Stimulated activated CD4-positive, alpha-beta T cell treated with anti-CD3 and anti-CD28 coated beads, TNF-alpha, amount 100 ng/mL, for 1 hour (primary cell): ENCODE data around the gene ANXA6.

Experiments used
- DNase-seq, 3 donors: peaks; one replicate each; pipeline ENCODE4 v3.0.0-alpha.2; 2020; ENCODE audit warnings: low read depth in 3 of 3, low spot score in 1 of 3

The ANXA6 gene

DNA sequence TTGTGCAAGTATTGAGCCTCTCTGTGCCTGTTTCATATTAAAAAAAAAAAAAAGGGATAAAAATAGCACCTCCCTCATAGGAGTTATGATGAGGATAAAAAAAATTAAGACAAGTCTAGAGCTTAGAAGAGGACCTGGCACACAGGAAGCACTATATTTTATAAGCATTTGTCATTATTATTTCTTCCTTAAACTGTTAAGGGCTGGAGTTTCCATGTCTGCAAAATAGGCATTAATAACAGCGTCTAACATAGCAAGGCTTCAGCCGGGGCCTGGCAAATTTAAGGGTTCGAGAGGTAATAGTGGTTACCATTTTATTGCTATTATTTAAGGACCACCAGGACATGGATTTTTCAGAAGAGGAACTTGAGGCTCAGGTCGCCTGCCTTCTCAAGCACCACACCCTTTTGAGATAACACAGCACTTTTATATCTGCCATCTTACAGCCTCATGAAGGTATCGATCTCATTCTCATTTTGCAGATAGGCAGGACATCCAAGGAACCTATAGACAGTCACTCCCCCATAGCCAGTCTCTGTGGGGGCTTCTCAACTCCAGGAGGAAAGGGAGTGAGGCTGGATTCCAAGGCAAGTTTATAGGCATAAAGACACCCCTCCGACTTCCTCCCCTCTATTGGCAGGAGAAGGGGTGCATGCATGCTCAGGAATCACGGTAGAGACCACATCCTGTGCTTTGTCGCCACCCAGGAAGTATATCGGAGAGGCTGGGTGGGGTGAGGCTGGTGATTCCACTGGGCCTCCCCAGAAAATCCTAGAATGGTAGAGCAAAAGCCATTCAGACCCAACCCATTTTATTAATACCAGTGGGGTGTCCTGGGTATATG lies 2.4 kb downstream of the ANXA6 start:
- peak in 1 of 3 donors; percentile 23 for DNase-seq

DNA sequence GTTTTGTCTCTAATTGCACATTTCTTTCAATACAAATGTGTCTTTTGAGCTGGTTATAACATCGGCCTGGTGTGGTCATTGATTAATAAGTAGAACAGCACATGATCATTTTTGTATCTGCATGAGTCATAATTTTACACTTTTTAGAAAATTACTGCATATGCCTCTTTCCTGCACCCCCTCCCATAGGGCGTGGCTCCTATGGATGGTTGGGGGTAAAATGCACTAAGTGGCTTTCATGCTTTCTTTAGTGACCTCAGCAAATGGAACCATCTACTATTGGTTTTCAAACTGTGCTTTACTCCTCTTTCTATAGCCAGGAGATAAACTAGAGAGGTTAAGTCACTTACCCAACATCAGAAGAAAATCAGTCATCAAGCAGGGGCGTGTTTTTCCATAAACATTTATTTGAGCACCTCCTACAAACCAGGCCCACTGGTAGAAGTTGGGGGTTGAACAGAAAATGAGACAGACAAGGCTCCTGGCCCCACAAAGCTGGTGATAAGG lies 3.8 kb downstream of the ANXA6 start:
- no peak for DNase-seq

DNA sequence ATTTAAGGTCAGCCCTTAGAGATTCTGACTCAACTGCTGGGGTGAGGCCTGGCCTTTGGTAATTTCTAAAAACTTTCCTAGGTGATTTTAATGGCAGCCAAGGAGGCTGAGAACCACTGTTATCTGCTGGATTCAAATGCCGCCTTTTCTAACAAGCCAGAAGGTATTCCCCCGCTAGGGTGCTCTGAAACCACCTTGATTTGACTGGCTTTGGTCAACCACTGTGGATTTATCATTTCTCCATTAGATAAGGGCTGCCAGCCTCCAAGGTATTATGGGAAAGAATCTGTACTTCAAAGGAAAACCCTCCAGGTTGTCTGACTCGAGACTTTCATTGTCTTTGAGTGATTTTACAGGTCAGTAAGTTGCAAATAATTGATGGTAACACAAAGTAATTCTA lies 4.3 kb downstream of the ANXA6 start:
- no peak for DNase-seq

DNA sequence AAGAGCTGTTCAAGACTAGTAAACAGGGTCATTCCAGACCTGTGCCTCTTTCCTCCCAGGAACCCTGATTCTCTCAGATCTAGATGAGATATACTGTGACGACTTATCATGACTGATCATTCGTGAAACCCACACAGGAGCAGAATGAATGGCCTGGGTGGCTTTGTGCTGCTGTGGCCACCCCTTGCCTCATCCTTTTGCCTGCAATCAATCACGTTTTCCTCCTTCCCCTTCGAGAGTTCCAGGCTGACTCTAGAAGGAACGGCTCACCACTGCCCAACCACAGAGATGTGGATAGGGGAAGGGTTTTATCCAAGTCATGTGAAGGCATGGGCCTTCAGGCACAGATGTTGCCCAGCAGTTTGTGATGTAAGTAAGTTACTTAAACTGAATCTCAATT lies 5.8 kb downstream of the ANXA6 start:
- no peak for DNase-seq

- DNase-seq = no peak
Observed at GRCh38 chr5:151151263-151151660, 6.3 kb downstream of the ANXA6 start.

GRCh38 chr5:151150471-151151262 lies 6.9 kb downstream of the ANXA6 start:
- peak in 2 of 3 donors; percentile 44 to 51 for DNase-seq

GRCh38 chr5:151148583-151148982 lies 9.0 kb downstream of the ANXA6 start:
- no peak for DNase-seq

- DNase-seq = no peak
Observed at GRCh38 chr5:151147033-151147432, 10.5 kb downstream of the ANXA6 start.

DNA sequence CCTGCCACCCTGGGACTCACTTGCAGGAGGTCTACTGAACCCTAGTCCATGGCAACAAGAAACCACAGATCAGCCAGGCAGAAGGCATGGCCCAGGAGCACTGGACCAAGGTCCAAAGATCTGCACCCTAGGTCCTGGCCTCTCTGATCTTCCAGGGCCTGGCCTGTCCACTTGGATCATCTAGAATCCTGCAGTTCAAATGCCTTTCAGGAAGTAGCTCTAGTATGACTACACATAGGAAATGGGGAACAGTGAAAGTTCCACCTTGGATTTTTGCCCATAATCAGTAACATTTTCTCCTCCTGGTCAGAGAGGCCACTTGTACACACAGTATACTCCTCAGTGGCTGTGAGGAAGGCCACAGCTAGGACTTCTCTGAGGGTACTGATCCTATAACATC lies 11.5 kb downstream of the ANXA6 start:
- no peak for DNase-seq

GRCh38 chr5:151144922-151145321 lies 12.7 kb downstream of the ANXA6 start:
- DNase-seq = no peak

DNA sequence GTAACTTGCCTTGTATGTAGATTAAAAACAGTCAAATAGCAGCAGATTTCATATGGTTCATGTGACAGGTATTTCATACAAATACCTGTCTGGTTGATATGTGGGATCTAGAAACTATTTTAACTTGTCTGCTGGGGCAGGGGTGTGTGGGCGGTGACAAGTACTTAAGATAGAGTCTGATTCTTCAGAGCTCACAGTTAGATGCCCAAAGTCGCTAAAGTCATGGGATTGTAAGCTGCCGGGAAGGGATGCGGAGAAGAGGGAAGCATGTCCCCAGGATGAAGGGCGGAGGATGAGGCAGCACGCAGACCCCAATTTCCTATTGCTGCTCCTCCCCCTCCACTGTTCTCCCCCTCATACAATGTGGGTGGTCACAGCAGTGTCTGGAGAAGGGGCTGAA lies 13.3 kb downstream of the ANXA6 start:
- DNase-seq = no peak

- DNase-seq = no peak
Observed at GRCh38 chr5:151143645-151144044, 13.9 kb downstream of the ANXA6 start.

- no peak for DNase-seq
Observed at GRCh38 chr5:151142933-151143332, 14.6 kb downstream of the ANXA6 start.

DNA sequence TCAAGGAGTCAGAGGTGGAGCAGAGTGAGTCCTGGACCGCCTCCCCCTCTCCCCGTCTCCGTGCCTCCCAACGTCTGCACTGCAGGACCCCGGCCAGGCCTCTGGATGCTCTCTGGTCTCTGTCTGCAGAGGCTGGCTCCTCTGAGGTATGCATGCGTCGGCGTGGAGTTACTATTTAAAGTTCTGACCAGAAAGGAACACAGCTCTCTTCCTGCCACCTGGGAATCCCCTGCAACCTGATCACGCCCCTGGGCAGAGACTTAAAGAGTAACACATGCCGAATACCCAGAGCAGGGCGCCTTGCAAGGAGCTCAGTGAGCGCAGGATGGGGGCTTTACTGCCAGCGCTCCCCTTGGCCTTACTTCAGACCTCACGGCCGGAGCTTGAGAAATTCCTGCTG lies 16.0 kb downstream of the ANXA6 start:
- DNase-seq = peak in 2 of 3 donors; percentile 31 to 35

DNA sequence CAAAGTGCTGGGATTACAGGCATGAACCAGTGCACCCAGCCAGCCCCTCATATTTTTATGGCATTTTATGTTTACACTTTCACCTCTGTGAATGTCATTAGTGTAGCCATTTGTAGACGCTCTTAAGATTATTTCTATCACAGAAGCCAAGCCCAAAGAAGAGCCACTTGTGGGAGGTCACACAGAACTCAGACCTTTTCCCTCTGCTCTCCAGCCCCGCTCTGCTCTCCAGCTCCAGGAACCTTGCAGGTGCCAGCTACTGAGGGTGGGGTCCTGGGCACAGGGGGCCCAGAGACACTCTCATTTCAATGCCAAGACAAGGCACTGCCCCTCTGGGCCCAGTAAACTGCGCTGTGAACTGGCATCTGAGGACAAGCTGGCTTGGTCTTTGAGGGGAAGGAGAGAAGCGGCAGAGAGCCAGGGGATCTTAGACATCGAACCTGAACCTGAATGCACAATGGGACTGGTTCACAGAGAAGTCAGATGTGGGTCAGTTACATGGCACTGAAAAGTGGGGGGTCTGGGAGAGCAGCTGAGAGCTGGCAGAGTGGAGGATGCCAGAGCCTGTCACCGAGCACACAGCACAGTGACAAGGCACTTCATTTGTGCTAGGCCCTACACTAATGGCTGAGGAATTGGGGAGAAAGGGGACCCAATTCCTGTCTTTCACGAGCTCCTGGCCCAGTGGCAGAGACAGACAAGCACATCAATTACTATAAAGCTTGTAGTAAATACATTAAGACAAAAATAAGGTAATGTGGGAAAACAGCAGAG lies 16.7 kb downstream of the ANXA6 start:
- DNase-seq = no peak

GRCh38 chr5:151139646-151140045 lies 17.9 kb downstream of the ANXA6 start:
- no peak for DNase-seq

DNA sequence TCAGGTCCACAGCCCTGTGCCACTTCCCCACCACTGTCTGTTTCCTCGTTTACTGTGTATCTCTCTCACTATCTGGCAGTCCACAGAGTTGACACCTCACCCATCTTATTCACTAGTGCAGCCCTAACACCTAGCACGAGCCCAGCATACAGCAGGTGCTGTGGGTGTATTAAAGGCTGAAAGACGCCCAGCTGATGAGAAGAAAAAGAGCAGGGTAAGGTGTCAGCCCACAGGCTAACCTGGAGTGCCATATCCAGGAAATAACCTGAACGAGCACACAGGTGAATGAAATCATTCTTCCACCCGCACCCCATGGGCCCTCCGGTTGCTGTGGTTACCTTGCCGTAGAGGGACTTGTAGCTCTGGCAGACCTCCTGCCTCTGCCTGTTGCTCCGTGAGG lies 18.6 kb downstream of the ANXA6 start:
- DNase-seq = no peak

GRCh38 chr5:151138114-151138513 lies 19.5 kb downstream of the ANXA6 start:
- DNase-seq = no peak

GRCh38 chr5:151137067-151137825 lies 20.3 kb downstream of the ANXA6 start:
- no peak for DNase-seq

DNA sequence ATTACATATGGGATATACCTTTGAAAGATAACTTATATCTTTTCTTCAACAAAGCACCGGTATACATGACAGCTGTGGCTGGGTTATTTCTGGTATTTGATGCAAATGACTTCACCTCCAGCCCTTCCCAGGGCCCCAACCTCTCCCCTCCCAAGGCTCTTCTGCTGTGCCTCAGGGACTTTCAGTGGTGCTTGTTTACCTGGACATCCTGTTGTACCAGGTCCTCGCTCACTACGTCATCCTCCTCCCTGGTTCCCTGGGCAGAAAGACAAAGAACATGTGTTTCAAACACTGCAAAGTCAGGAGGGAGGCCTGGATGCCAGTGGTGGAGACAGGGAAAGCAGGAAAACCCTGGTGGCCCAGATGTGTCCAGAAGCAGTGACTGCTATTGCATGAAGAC lies 23.4 kb downstream of the ANXA6 start:
- no peak for DNase-seq

DNA sequence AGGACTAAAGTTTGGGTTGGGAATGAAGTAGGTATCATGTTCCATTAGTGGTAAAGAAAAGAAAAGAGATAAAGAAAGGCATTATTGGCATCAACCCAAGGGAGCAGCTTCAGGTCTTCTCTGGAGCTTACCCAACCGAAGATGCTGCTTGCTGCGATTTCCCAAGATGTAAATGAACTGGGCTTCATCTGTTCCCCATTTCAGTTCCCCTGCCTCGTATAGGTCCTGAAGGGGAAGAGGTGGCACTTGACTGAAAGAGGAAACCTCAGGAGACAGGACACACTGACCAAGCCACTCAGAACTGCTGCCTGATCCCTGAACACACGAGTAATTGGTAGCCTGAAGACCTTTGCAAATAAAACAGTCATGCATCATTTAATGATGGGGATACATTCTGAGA lies 24.6 kb downstream of the ANXA6 start:
- DNase-seq = no peak
